ENCODE results near the gene ARPC1B.
"Not testable (repeated sequence)": the region's sequence is repeated elsewhere in the genome, so short reads cannot be mapped to it uniquely, and the experiment has no call there.

ARPC1B gene

GRCh38 chr7:99368750-99369389 is 5.7 kb upstream of the ARPC1B start:
- no peak for DNase-seq (ENCODE audit: low read depth in 1 of 2, low spot score in 1 of 2)

GRCh38 chr7:99369767-99370391 is 4.7 kb upstream of the ARPC1B start:
- DNase-seq (ENCODE audit: low read depth in 1 of 2, low spot score in 1 of 2), result no peak

GRCh38 chr7:99371376-99371920 is 3.1 kb upstream of the ARPC1B start:
- DNase-seq (ENCODE audit: low read depth in 1 of 2, low spot score in 1 of 2), result no peak

GRCh38 chr7:99372275-99373090 is 2.0 kb upstream of the ARPC1B start:
- DNase-seq (ENCODE audit: low read depth in 1 of 2, low spot score in 1 of 2), result no peak

- DNase-seq (ENCODE audit: low read depth in 1 of 2, low spot score in 1 of 2), result no peak
Measured at GRCh38 chr7:99373091-99374066, 1.2 kb upstream of the ARPC1B start.

GRCh38 chr7:99375070-99375807 is 709 bp downstream of the ARPC1B start:
- DNase-seq (ENCODE audit: low read depth in 1 of 2, low spot score in 1 of 2), result peak; percentile 47 to 49

GRCh38 chr7:99379043-99379577 is 4.6 kb downstream of the ARPC1B start:
- DNase-seq (ENCODE audit: low read depth in 1 of 2, low spot score in 1 of 2), result peak in 1 of 2 donors; percentile 20

- not testable (repeated sequence) for DNase-seq (ENCODE audit: low read depth in 1 of 2, low spot score in 1 of 2)
Measured at GRCh38 chr7:99379693-99380031, 5.1 kb downstream of the ARPC1B start.

GRCh38 chr7:99380032-99380822 is 5.7 kb downstream of the ARPC1B start:
- DNase-seq (ENCODE audit: low read depth in 1 of 2, low spot score in 1 of 2), result no peak

- DNase-seq (ENCODE audit: low read depth in 1 of 2, low spot score in 1 of 2), result peak; percentile 73 to 80
Measured at GRCh38 chr7:99380823-99381663, 6.5 kb downstream of the ARPC1B start.

- no peak for DNase-seq (ENCODE audit: low read depth in 1 of 2, low spot score in 1 of 2)
Measured at GRCh38 chr7:99381664-99382075, 7.1 kb downstream of the ARPC1B start.

GRCh38 chr7:99383203-99383602 is 8.7 kb downstream of the ARPC1B start:
- no peak for DNase-seq (ENCODE audit: low read depth in 1 of 2, low spot score in 1 of 2)

- DNase-seq (ENCODE audit: low read depth in 1 of 2, low spot score in 1 of 2), result no peak
Measured at GRCh38 chr7:99383791-99384370, 9.4 kb downstream of the ARPC1B start.

- DNase-seq (ENCODE audit: low read depth in 1 of 2, low spot score in 1 of 2), result no peak
Measured at GRCh38 chr7:99384523-99384922, 10.0 kb downstream of the ARPC1B start.

- DNase-seq (ENCODE audit: low read depth in 1 of 2, low spot score in 1 of 2), result no peak
Measured at GRCh38 chr7:99385564-99385963, 11.0 kb downstream of the ARPC1B start.

- no peak for DNase-seq (ENCODE audit: low read depth in 1 of 2, low spot score in 1 of 2)
Measured at GRCh38 chr7:99386584-99387238, 12.2 kb downstream of the ARPC1B start.

GRCh38 chr7:99387239-99387635 is 12.7 kb downstream of the ARPC1B start:
- not testable (repeated sequence) for DNase-seq (ENCODE audit: low read depth in 1 of 2, low spot score in 1 of 2)

Data from stimulated activated CD4-positive, alpha-beta T cell treated with anti-CD3 and anti-CD28 coated beads, Interleukin-15, amount 100 ng/mL, for 1 hour (primary cell).